CD4-positive, alpha-beta T cell treated with Interferon gamma for 1 hour (primary cell): ENCODE data around the gene CASP7.
"Not testable (repeated sequence)": the region's sequence is repeated elsewhere in the genome, so short reads cannot be mapped to it uniquely, and the experiment has no call there.

Source experiments
- DNase-seq: peaks from one replicate; pipeline ENCODE4 v3.0.0-alpha.2; 2020

Gene CASP7

DNA sequence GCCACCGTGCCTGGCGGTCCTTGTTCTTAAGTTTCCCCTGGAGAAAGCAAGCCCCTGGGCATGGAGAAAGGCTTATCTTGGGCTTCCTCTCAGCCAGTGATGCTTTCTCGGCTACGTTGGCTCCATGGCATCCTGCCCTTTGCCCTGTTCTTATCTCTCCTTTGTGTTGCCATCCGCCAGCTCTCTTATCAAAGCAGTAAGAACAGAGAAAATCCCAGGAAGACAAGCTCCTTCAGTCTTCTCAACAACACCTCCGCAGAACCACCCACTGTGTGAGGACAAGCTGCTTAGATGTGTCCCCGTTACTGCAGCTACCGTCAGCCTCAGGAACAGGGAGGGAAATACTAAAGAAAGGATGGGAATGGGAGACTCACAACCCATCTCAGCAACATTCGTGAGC, 75.1 kb downstream of the CASP7 start:
- no peak for DNase-seq

DNA sequence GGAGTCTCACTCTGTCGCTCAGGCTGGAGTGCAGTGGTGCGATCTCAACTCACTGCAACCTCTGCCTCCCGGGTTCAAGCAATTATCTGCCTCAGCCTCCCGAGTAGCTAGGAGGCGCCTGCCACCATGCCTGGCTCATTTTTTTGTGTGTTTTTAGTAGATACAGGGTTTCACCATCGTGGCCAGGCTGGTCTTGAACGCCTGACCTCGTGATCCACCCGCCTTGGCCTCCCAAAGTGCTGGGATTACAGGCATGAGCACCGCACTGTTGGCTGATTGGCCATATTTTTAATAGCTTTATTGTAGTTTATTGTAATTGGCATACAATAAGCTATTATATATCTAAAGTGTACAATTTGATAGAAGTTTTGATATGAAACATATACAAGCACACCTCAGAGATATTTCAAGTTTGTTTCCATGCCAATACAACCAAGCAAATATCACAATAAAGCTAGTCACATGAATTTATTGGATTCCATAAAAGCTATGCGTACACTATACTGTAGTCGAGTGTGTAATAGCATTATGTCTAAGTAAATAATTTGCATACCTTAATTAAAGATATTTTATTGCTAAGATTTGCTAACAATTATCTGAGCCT, 77.3 kb downstream of the CASP7 start:
- DNase-seq = no peak

DNA sequence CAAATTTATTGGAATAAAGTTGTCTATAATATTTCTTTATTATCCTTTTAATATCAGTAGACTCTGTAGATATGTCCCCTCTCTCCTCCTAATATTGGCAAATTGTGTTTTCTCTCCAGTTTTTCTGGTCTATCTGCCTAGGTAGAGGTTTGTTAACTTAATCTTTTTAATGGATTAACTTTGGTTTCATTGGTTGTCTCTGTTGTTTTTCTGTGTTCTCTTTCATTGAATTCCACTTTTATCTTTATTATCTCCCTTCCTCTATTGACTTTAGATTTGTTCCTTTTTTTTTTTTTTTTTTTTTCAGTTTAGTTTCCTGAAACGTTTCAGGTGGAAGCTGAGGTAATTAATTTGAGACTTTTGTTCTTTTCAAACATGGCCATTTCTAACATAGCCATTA, 82.4 kb downstream of the CASP7 start:
- no peak for DNase-seq

DNA sequence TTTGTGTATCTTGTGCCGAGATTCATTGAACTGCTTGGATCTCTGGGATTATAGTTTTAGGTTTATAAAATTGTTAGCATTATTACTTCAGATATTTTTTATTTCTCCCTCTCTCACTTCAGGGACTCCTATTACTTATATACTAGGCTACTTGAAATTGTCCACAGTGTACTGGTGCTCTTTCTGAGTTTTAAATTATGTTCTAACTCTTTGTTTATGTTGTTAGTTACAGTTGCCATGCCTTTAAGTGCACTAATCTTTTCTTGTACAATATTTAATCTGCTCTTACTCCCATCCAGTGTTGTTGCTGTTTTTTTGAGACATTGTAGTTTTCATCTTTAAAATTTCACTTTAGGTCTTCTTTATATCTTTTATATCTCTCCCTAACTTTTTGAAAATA, 84.9 kb downstream of the CASP7 start:
- no peak for DNase-seq

DNA sequence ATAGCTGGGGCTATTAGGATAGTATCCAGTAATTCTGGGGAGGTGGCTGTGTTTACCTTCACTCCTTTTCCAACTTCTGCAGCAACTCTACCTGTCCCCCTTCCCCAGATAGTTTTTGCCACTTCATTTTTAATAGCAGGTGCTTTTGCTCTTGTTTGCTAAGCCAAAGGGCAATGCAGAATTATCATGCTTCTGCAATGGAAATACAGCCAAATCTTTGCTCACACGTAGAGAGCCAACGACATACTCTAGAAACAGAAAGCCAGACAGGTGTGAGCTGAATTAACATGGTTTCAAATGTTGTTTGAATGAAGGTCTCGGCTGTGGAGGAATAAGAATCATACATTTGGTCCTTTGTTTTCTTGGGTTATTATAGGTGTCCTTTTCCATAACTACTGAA, 86.2 kb downstream of the CASP7 start:
- no peak for DNase-seq

DNA sequence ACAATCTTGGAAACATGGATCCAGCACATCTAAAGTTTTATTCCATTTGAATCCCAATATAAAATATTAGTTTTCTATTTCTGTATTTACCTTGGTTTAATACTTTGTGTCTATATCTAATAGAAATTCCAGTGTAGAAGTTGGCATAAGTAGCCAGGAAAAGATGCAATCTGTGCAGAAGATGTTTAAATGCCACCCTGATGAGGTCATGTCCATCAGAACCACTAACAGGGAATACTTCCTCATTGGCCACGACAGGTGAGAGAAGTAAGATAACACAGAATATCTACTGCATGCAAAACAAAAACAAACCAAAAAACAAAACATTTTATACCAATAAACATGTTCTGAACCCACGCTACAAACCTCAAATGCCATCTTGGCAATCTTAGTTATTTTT, 87.5 kb downstream of the CASP7 start:
- no peak for DNase-seq

DNA sequence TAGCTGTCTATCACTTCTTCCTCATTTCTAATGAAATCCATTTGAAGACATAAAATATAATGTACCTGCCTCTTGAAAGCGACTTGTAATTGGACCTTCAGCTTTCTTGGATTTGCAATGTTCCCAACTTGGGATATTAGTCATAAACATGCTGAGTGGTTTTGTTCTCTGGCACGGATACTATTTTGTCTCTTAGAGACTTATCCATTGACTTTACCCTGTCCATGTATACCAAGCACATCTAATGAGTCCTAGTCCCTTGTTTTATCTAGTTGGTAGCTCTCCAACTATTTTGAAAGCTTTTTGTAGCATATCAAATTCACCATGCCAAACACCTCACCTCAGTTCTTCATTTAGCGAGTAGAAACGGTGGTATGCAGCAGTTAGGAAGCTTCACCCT, 90.6 kb downstream of the CASP7 start:
- DNase-seq = no peak

DNA sequence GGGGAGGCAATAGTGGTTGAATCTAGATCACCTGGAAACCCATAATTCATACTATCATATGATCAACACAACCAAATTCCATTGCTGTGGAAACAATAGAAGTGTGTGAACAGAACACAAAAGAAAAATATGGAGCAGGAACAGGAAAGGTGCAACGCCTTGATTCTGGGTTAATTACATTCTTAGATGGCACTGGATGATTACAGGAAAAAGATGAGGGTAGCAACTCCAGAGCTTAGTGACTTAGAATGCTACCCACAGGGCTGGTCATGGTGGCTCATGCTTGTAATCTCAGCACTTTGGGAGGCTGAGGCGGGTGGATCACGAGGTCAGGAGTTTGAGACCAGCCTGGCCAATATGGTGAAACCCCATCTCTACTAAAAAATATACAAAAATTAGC, 91.4 kb downstream of the CASP7 start:
- not testable (repeated sequence) for DNase-seq

DNA sequence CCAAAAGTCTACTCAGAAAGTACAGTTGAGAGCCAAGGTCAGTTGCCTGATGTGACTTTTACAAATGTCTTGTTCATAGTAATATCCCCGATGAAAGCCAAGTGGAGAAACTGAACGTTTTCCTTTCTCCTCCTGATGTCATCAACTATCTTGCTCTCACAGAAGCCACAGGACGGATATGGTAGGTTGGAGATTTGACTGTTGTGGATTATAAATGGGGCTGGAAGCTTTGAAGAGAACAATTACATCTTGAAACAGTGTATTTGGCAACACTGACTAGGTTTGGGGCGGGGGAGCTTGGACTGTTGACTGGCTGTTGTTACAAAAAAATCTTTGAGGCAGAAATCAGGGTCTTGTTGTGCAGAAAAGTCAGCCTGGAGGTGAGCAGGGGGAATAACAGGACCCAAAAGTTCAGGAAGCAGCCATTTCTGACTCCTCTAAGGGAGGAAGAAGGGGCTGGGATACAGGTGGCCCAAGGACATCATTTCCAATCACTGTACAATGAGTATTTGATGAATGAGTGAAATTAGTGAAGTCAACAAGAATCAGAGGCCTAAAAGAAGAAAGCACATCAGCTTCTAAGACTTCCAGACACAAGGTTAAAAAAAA, 96.1 kb downstream of the CASP7 start:
- DNase-seq = no peak

DNA sequence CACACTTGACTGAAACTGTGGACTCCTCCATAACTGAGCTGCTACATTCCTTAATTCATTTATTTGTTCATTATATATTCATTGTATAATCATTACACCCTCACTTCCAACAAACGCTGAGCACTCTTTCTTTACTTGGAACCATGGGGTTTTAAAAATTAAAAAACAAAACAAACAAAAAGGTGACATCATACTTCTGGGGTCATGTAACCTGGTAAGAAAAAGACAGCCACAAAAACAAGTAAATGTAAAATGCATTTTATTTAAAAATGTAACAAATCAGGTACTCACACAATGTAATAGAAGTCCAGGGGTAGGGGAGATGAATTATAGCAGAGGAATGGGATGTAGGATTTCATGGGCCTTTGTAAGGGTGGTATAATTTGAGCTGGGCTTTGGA, 96.8 kb downstream of the CASP7 start:
- no peak for DNase-seq
